ENCODE results near the gene MVD. TPM values are rescaled to one million over a fixed set of nuclear protein-coding genes. Genes with fewer than 3 reads are reported as not detected.

The MVD gene
- total and polyA plus RNA-seq, 2 of the 13 experiments (the other 11 are each of a cell fraction or from before 2014, with no cell fraction given): 28.1 to 187 TPM

- TF ChIP-seq TBX2 (CRISPR knock-in tag; IDR thresholded peaks at IDR 0.05; ENCODE audit: borderline replicate concordance): peak; percentile 96
- no peak for TF ChIP-seq KLF11 (CRISPR knock-in tag; IDR thresholded peaks at IDR 0.05)
- TF ChIP-seq ZNF678 (CRISPR knock-in tag; IDR thresholded peaks at IDR 0.05): no peak; the same call in 1 of the 2 replicates
- no peak for TF ChIP-seq PLRG1 (conservative IDR thresholded peaks at IDR 0.05)
- TF ChIP-seq NCOA2 (CRISPR knock-in tag; IDR thresholded peaks at IDR 0.05): peak; percentile 87
- peak; percentile 92 for TF ChIP-seq MXI1 (IDR thresholded peaks at IDR 0.05; ENCODE audit: borderline replicate concordance, low read depth, low read length)
- peak; percentile 44; the same call in 1 of the 2 replicates for TF ChIP-seq ZNF431 (CRISPR knock-in tag; IDR thresholded peaks at IDR 0.05; ENCODE audit: borderline replicate concordance, low read depth)
- no peak for TF ChIP-seq CC2D1A (CRISPR knock-in tag; IDR thresholded peaks at IDR 0.05)
- TF ChIP-seq STAT6 (CRISPR knock-in tag; IDR thresholded peaks at IDR 0.05; ENCODE audit: borderline replicate concordance): peak; percentile 87; the same call in 1 of the 2 replicates
- TF ChIP-seq NR3C1 (CRISPR knock-in tag; IDR thresholded peaks at IDR 0.05): no peak
- no peak for TF ChIP-seq ZHX1 (CRISPR knock-in tag; IDR thresholded peaks at IDR 0.05; ENCODE audit: low read depth)
- TF ChIP-seq GABPB1 (CRISPR knock-in tag; IDR thresholded peaks at IDR 0.05): peak; percentile 94
- peak; percentile 97 for TF ChIP-seq ZBTB38 (CRISPR knock-in tag; IDR thresholded peaks at IDR 0.05)
- TF ChIP-seq ATF6 (CRISPR knock-in tag; conservative IDR thresholded peaks at IDR 0.05): 0 out of 2 replicates have a peak, but pooled peaks have one; percentile 34
- TF ChIP-seq ZNF598 (CRISPR knock-in tag; IDR thresholded peaks at IDR 0.05; ENCODE audit: borderline replicate concordance): peak; percentile 51; the same call in 1 of the 2 replicates
- TF ChIP-seq ZNF101 (CRISPR knock-in tag; IDR thresholded peaks at IDR 0.05; ENCODE audit: borderline replicate concordance, low read depth): no peak
- TF ChIP-seq SETDB1 (CRISPR knock-in tag; IDR thresholded peaks at IDR 0.05; ENCODE audit: borderline replicate concordance): no peak
- peak; percentile 83 for TF ChIP-seq ZNF205 (CRISPR knock-in tag; IDR thresholded peaks at IDR 0.05)
- TF ChIP-seq ZNF337 (CRISPR knock-in tag; IDR thresholded peaks at IDR 0.05; ENCODE audit: borderline replicate concordance, low read depth): no peak
- TF ChIP-seq ZC3H13 (CRISPR knock-in tag; IDR thresholded peaks at IDR 0.05): no peak; the same call in 1 of the 2 replicates
- TF ChIP-seq ZBTB46 (CRISPR knock-in tag; IDR thresholded peaks at IDR 0.05; ENCODE audit: borderline replicate concordance): peak; percentile 78; the same call in 1 of the 2 replicates
These were observed 11.5 kb downstream of the MVD start (continued) for GRCh38 chr16:88651276-88651988.

All from HepG2 (cell line).